GM12873 (cell line): Measurements from ENCODE around the gene CLBA1.

Experiments used
- CTCF ChIP-seq: IDR thresholded peaks from 2 replicates; pipeline ENCODE4 v1.5.1; 2012; ENCODE audit warnings: low read depth, mild to moderate bottlenecking, moderate library complexity, low read length, control low read depth; ENCODE audit not compliant: insufficient read depth; ENCODE audit errors: missing control alignments

Gene CLBA1

DNA sequence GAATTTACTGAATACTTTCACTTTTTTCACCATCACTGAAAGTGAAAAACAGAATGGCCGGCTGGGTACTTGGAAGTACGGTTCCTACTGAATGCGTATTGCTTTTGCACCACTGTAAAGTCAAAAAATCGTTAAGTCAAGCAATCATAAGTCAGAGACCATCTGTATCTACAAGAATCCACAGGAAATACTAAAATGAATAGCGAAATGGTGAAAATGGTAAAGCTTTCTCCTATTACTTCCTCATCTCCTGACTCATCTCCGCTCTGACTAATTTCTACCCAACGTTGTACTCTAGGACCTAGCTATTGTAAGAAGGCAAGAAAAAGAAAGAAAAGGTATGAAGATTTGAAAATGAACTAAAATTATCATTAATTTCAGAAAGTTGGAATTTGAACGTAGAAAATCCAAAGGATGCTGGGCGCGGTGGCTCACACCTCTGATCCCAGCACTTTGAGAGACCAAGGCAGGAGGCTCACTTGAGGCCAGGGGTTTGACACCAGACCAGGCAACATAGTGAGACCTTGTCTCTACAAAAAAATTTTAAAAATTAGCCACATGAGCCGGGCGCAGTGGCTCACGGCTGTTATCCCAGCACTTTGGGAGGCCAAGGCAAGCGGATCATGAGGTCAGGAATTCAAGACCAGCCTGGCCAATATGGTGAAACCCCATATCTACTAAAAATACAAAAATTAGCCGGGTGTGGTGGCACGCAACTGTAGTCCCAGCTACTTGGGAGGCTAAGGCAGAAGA lies 40.6 kb downstream of the CLBA1 start:
- TF ChIP-seq CTCF = no peak

DNA sequence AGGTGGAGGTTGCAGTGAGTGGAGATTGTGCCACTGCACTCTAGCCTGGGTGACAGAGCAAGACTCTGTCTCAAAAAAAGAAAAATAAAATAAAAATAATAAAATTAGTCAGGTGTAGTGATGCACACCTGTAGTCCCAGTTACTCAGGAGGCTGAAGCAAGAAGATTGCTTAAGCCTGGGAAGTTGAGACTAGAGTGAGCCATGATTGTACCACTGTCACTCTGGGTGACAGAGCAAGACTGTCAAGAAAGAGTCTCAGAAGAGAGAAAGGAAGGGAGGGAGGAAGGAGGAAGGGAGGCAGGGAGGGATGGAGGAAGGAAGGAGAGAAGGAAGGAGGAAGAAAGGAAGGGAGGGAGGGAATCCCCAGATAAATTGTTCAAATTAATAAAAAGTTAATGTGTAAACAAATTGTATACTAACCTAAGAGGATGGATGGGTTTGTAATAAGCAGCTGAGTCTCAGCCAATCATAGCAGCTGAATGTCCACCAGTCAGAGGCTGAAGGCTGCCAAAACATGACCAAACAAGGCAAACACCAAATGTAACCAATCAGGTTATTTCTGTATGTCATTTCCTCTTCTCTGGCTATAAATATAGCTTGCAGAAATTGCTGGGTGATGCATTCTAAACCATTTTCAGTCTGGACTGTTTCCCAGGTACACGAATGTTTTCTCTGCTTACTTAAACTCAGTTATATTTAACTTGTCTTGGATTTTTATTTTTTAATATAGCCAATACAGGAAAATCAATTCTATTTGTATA lies 41.4 kb downstream of the CLBA1 start:
- TF ChIP-seq CTCF = no peak

DNA sequence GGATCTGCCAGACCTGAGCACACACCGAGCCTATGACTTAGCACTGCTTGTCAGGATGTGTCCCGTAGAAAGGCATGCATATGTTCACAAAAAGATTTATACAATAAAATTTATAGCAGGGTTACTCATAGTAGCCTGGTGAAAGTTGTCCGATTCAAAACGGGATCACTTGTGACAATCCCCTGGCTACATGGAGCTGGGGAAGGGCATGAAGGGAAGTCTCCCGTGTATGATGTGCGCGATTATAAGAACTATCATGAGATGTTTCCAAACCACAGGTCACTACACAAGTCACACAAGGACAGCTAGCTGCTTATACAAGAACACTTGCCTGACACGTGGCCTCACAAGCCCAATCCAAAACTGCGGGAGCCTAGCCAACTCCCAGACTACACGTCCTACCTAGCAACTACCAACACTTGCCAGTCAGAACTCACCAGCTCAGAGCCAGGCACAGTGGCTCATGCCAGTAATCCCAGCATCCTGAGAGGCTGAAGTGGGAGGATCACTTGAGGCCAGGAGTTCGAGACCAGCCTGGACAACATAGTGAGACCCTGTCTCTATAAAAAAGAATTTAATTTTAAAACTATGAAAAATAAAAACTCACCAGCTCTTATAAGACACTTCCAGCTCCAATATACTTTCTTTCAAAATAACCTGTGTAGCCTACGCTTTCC lies 42.8 kb downstream of the CLBA1 start:
- no peak for TF ChIP-seq CTCF

DNA sequence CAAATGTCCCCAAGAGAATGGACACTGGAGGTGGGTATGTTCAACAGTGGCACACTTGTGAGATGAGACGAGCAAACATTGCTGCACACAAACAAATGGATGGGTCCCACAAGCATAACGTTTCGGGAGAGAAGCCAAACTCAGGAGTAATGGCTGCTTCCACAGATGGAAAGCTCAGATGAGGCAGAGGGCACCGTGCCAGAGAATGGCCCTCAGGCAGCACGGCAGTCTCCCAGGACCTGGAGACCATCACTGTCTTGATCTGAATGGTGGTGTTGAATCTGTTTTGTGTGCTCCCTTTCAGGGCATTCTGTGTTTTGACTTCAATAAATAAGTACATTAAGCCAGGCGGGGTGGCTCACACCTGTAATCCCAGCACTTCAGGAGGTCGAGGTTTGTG lies 43.8 kb downstream of the CLBA1 start:
- TF ChIP-seq CTCF = no peak

- no peak for TF ChIP-seq CTCF
Observed at GRCh38 chr14:105030194-105030593, 44.6 kb downstream of the CLBA1 start.

DNA sequence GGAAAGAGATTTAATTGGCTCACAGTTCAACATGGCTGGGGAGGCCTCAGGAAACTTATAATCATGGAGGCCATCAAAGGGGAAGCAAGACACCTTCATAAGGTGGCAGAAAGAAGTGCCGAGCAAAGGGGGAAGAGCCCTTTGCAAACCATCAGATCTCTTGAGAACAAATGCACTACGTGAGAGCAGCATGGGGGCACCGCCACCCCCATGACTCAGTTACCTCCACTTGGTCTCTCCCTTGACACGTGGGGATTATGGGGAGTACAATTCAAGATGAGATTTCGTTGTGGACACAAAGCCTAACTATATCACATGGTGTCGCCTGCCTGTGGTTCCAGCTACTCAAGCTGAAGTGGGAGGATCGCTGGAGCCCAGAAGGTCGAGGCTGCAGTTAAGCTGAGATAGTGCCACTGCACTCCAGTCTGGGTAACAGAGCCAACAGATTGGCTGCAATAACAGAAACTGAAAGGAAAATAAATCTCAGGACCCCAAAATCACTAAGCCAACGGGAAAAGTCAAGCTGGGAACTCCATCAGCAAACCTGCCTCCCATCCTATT lies 45.3 kb downstream of the CLBA1 start:
- no peak for TF ChIP-seq CTCF

GRCh38 chr14:105034315-105035039 lies 48.9 kb downstream of the CLBA1 start:
- no peak for TF ChIP-seq CTCF
